HCT116 (cell line): ENCODE data around the gene MBD1. TPM values are rescaled to one million over a fixed set of nuclear protein-coding genes. Genes with fewer than 3 reads are reported as not detected.
"Not testable (repeated sequence)": the region's sequence is repeated elsewhere in the genome, so short reads cannot be mapped to it uniquely, and the experiment has no call there.

ENCODE experiments used
- ATAC-seq: fragments of 200-7000 bp; cut with Tn5 transposase; 2 replicates; pipeline ENCODE4 v1.9.1; 2020; ENCODE audit warnings: mild to moderate bottlenecking, moderate library complexity
- BruUV-seq: library from RNA; stranded (reverse); fragments of 400-500 nt; replicated peaks from 2 replicates; lab custom pipeline; 2021; lab: Mats Ljungman, UMichigan
- CTCF ChIA-PET: fragments of 300-600 bp; sonication (Branson Sonifier 250); formaldehyde crosslinking; loops from one replicate; lab custom pipeline; 2021; ENCODE audit warnings: antibody characterized with exemption; lab: Charles Lee
- POLR2A ChIA-PET: fragments of 300-600, 350-600 bp; sonication (Branson Sonifier 250); formaldehyde crosslinking; loops from one replicate; lab custom pipeline; 2021; ENCODE audit warnings: antibody characterized with exemption; lab: Charles Lee
- RAD21 ChIA-PET, 2 experiments: fragments of 300-600 bp; sonication (Branson Sonifier 250); formaldehyde crosslinking; loops; one replicate each; lab custom pipeline; 2023; ENCODE audit warnings: low total read pairs in 2 of 2; ENCODE audit not compliant: uncharacterized antibody in 2 of 2, unreplicated experiment in 2 of 2, low non-redundant PET in 1 of 2; lab: Charles Lee
- DNase-seq: peaks from one replicate; pipeline ENCODE4 v3.0.0-alpha.2; 2010; ENCODE audit warnings: low read depth, low spot score
- H2AFZ ChIP-seq: fragments of 200-600 bp; shearing (Covaris generic), sonication (generic); 2 replicates; pipeline ENCODE4 v1.6.1; 2017; ENCODE audit warnings: low read depth, mixed run types, mixed read lengths, antibody characterized with exemption, low read length; ENCODE audit not compliant: poor library complexity, severe bottlenecking
- H3K27ac ChIP-seq: 2 replicates; pipeline ENCODE4 v1.5.1; 2012; ENCODE audit warnings: low read depth, low read length
- H3K27me3 ChIP-seq: fragments of 200-600 bp; sonication (generic); 2 replicates; pipeline ENCODE4 v1.6.1; 2016; ENCODE audit warnings: mixed run types, low read length, mixed read lengths; ENCODE audit not compliant: insufficient read depth
- H3K36me3 ChIP-seq, 2 experiments: fragments of 200-500 bp in 1 of 2; fragments of 200-600 bp in 1 of 2; sonication (Bioruptor generic) in 1 of 2; sonication (generic) in 1 of 2; 2 replicates each; pipeline versions ENCODE4 v1.5.1 to v1.6.1; 2014 to 2016; ENCODE audit warnings: low read length in 2 of 2, inconsistent platforms in 1 of 2, mixed read lengths in 1 of 2, mixed run types in 1 of 2; ENCODE audit not compliant: insufficient read depth in 2 of 2, control insufficient read depth in 1 of 2
- H3K4me1 ChIP-seq, 2 experiments: fragments of 200-600 bp in 1 of 2; sonication (generic) in 1 of 2; 2 replicates each; pipeline versions ENCODE4 v1.5.1 to v1.6.1; 2012 to 2017; ENCODE audit warnings: low read length in 2 of 2, inconsistent platforms in 1 of 2, mild to moderate bottlenecking in 1 of 2, mixed read lengths in 1 of 2, mixed run types in 1 of 2, moderate library complexity in 1 of 2; ENCODE audit not compliant: insufficient read depth in 2 of 2, control insufficient read depth in 1 of 2
- H3K4me2 ChIP-seq: fragments of 200-600 bp; sonication (generic); 2 replicates; pipeline ENCODE4 v1.6.1; 2017; ENCODE audit warnings: mixed run types, low read length, mixed read lengths
- H3K4me3 ChIP-seq, 2 experiments: fragments of 200-600 bp in 1 of 2; sonication (generic) in 1 of 2; replicated peaks in 1 of 2; 2 replicates each; pipeline ENCODE4 v1.5.1; 2011 to 2016; ENCODE audit warnings: low read length in 2 of 2, control low read depth in 1 of 2, low read depth in 1 of 2, mild to moderate bottlenecking in 1 of 2, mixed read lengths in 1 of 2, mixed run types in 1 of 2
- H3K79me2 ChIP-seq: fragments of 200-600 bp; sonication (generic); 2 replicates; pipeline ENCODE4 v1.6.1; 2017; ENCODE audit warnings: mild to moderate bottlenecking, mixed run types, low read length, moderate library complexity, mixed read lengths; ENCODE audit not compliant: insufficient read depth
- H3K9ac ChIP-seq: fragments of 200-600 bp; sonication (generic); 2 replicates; pipeline ENCODE4 v1.6.1; 2016; ENCODE audit warnings: low read length, mixed read lengths
- H3K9me2 ChIP-seq: fragments of 200-600 bp; sonication (generic), shearing (Covaris generic); 2 replicates; pipeline ENCODE4 v1.6.1; 2017; ENCODE audit warnings: mixed run types, mild to moderate bottlenecking, moderate library complexity; ENCODE audit not compliant: insufficient read depth
- H3K9me3 ChIP-seq, 2 experiments: fragments of 200-500 bp in 1 of 2; fragments of 200-600 bp in 1 of 2; sonication (Bioruptor generic) in 1 of 2; sonication (generic) in 1 of 2; 2 replicates each; pipeline ENCODE4 v1.6.1; 2014 to 2017; ENCODE audit warnings: low read length in 2 of 2, mixed read lengths in 2 of 2, inconsistent platforms in 1 of 2, low read depth in 1 of 2, mild to moderate bottlenecking in 1 of 2, mixed run types in 1 of 2, moderate library complexity in 1 of 2; ENCODE audit not compliant: control insufficient read depth in 1 of 2, insufficient read depth in 1 of 2
- H4K20me1 ChIP-seq: fragments of 200-600 bp; sonication (generic), shearing (Covaris generic); 2 replicates; pipeline ENCODE4 v1.6.1; 2017; ENCODE audit warnings: mixed run types, mild to moderate bottlenecking, moderate library complexity; ENCODE audit not compliant: insufficient read depth
- ATF3 ChIP-seq: IDR thresholded peaks from 2 replicates; pipeline ENCODE4 v1.6.1; 2012
- CBX3 ChIP-seq: IDR thresholded peaks from 2 replicates; pipeline ENCODE4 v1.6.1; 2012; ENCODE audit warnings: low read depth
- CEBPB ChIP-seq: IDR thresholded peaks from 2 replicates; pipeline ENCODE4 v1.6.1; 2012; ENCODE audit warnings: low read depth
- EZH2 ChIP-seq: fragments of 200-600 bp; sonication (generic); IDR thresholded peaks from 2 replicates; pipeline ENCODE4 v1.6.1; 2017; ENCODE audit warnings: antibody characterized with exemption, mixed run types
- FOSL1 ChIP-seq: IDR thresholded peaks from 2 replicates; pipeline ENCODE4 v1.6.1; 2012; ENCODE audit warnings: low read depth
- JUND ChIP-seq: IDR thresholded peaks from 2 replicates; pipeline ENCODE4 v1.6.1; 2012
- POLR2AphosphoS5 ChIP-seq: IDR thresholded peaks from 2 replicates; pipeline ENCODE4 v1.6.1; 2011; ENCODE audit warnings: mild to moderate bottlenecking, low read depth, low read length, moderate library complexity
- RAD21 ChIP-seq: IDR thresholded peaks from 2 replicates; pipeline ENCODE4 v1.6.1; 2012; ENCODE audit warnings: low read depth, mild to moderate bottlenecking
- REST ChIP-seq: IDR thresholded peaks from 2 replicates; pipeline ENCODE4 v1.6.1; 2012; ENCODE audit warnings: low read depth
- SIN3A ChIP-seq: IDR thresholded peaks from 2 replicates; pipeline ENCODE4 v1.6.1; 2012; ENCODE audit warnings: low read depth
- SP1 ChIP-seq: IDR thresholded peaks from 2 replicates; pipeline ENCODE4 v1.6.1; 2012; ENCODE audit warnings: low read depth
- SRF ChIP-seq: IDR thresholded peaks from 2 replicates; pipeline ENCODE4 v1.6.1; 2012; ENCODE audit warnings: low read depth
- TCF7L2 ChIP-seq: IDR thresholded peaks from 2 replicates; pipeline ENCODE4 v1.7.0; 2011; ENCODE audit warnings: borderline replicate concordance, inconsistent platforms; ENCODE audit not compliant: insufficient read depth, insufficient read length; ENCODE audit errors: extremely low read depth
- YY1 ChIP-seq: IDR thresholded peaks from 2 replicates; pipeline ENCODE4 v1.6.1; 2011; ENCODE audit warnings: low read length, low read depth, moderate library complexity, mild to moderate bottlenecking; ENCODE audit not compliant: insufficient replicate concordance; ENCODE audit errors: extremely low read depth
- intact Hi-C: fragments of 100-400 bp; cut with micrococcal nuclease; formaldehyde crosslinking; loops from 2 replicates; pipeline ENCODE4 v1.10.0; 2022
- total RNA-seq: library from RNA; stranded (reverse); gene quantifications from one replicate; pipeline ENCODE4 v1.2.1, GENCODE V29; 2021; ENCODE audit not compliant: unreplicated experiment
- TF ChIP-seq, protein P1 (sequence below): IDR thresholded peaks from 2 replicates; pipeline ENCODE4 v1.6.1; 2012

Gene MBD1
- total RNA-seq, 1 experiment from 2014 or later = 63.9 TPM

- TF ChIP-seq CBX3 = peak; percentile 70
- TF ChIP-seq, all 23 proteins: peak for 1; not testable (repeated sequence) for 22
- POLR2A ChIA-PET, DNase-seq: not testable (repeated sequence)
Observed at GRCh38 chr18:50241768-50242167, 39.6 kb downstream of the MBD1 start.

GRCh38 chr18:50240080-50240563, 41.2 kb downstream of the MBD1 start:
- intact Hi-C loops = loop anchor here (2.0 kb wide), 1 partner anchor 47 kb away; the partner anchor contains the start of gene CXXC1
- Histone ChIP-seq H3K27me3 (no peaks in the 10 kb centered on the region), H3K27ac (peak overlapping the region; percentile 52; the same call in 1 of the 2 replicates), H3K36me3 (no peaks in the 10 kb centered on the region), H3K4me3 (no peak overlapping the region; a peak in 1 of 4 replicates), H2AFZ (no peak overlapping the region), H3K9me3 (peaks cover 0 to 3% of the 10 kb centered on the region in 2 experiments; a peak in 1 of 4 replicates), H3K79me2 (no peaks in the 10 kb centered on the region), H3K9ac (no peak overlapping the region), H4K20me1 (no peaks in the 10 kb centered on the region), H3K4me1 (peaks cover 2 to 26% of the 10 kb centered on the region in 2 experiments; a peak in 3 of 4 replicates), H3K4me2 (peak overlapping the region; percentile 32), H3K9me2 (no peaks in the 10 kb centered on the region)
- ChIA-PET CTCF (interaction anchor here (2.8 kb wide), 1 partner anchor 117 kb away, joined by 8 read pairs; no protein-coding TSS in a partner anchor), POLR2A (no interaction called here), RAD21 (no interaction called here)
- BruUV-seq = no TSS peak
- ATAC-seq = peak; percentile 88
- DNase-seq = peak; percentile 93
- TF ChIP-seq TCF7L2 (no peak), CEBPB (peak; percentile 36; the same call in 1 of the 2 replicates), RAD21 (no peak), SIN3A (0 out of 2 replicates have a peak, but pooled peaks have one; percentile 34), POLR2AphosphoS5 (peak; percentile 52; the same call in 1 of the 2 replicates), REST (no peak), SP1 (peak; percentile 84), EZH2 (no peak), YY1 (no peak), ATF3 (0 out of 2 replicates have a peak, but pooled peaks have one; percentile 34), JUND (peak; percentile 95), SRF (no peak), CBX3 (peak; percentile 96), FOSL1 (peak; percentile 96)
- TF ChIP-seq, protein P1, sequence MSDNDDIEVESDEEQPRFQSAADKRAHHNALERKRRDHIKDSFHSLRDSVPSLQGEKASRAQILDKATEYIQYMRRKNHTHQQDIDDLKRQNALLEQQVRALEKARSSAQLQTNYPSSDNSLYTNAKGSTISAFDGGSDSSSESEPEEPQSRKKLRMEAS = no peak

More at GRCh38 chr18:50241768-50242167, 39.6 kb downstream of the MBD1 start:
- H3K27me3 ChIP-seq, H4K20me1 ChIP-seq, H3K9me2 ChIP-seq, RAD21 ChIA-PET, H3K9ac ChIP-seq, H3K27ac ChIP-seq, H3K36me3 ChIP-seq, H3K79me2 ChIP-seq, ATAC-seq, H3K4me3 ChIP-seq, BruUV-seq, H3K9me3 ChIP-seq, H3K4me2 ChIP-seq, CTCF ChIA-PET, H2AFZ ChIP-seq: not testable (repeated sequence)
- intact Hi-C loops = loop anchor here (2.0 kb wide), 1 partner anchor 45 kb away; the partner anchor contains the start of gene CXXC1
- H3K4me1 ChIP-seq = peaks cover 2 to 26% of the 10 kb centered on the region in 2 experiments; a peak in 3 of 4 replicates
